Measurements from ENCODE around the gene FAM241A. TPM values are rescaled to one million over a fixed set of nuclear protein-coding genes. Genes with fewer than 3 reads are reported as not detected.
A peak's percentile ranks its signal among the peaks of the same experiment; 100 is the strongest.

FAM241A gene
- total RNA-seq, 1 donor from 2014 or later: 0.70 TPM

- no peak overlapping the region for H3K27ac Mint-ChIP-seq
- H3K9me3 Mint-ChIP-seq: no peaks in the 10 kb centered on the region
- H3K36me3 Mint-ChIP-seq: no peaks in the 10 kb centered on the region
- DNase-seq (ENCODE audit: extremely low spot score, unreplicated experiment): no peak
- H3K27me3 Mint-ChIP-seq: no peaks in the 10 kb centered on the region
- no peaks in the 10 kb centered on the region for H3K4me1 Mint-ChIP-seq (ENCODE audit: unreplicated experiment)
- no peak overlapping the region for H3K4me3 Mint-ChIP-seq
- no peak for TF ChIP-seq CTCF (conservative IDR thresholded peaks at IDR 0.05)
These were observed 39.2 kb downstream of the FAM241A start for GRCh38 chr4:112184438-112184837.

GRCh38 chr4:112185334-112185733 is 40.1 kb downstream of the FAM241A start:
- H3K27me3 Mint-ChIP-seq: no peaks in the 10 kb centered on the region
- H3K4me1 Mint-ChIP-seq (ENCODE audit: unreplicated experiment): no peaks in the 10 kb centered on the region
- no peak overlapping the region for H3K27ac Mint-ChIP-seq
- TF ChIP-seq CTCF (conservative IDR thresholded peaks at IDR 0.05): no peak
- H3K36me3 Mint-ChIP-seq: no peaks in the 10 kb centered on the region
- no peak for DNase-seq (ENCODE audit: extremely low spot score, unreplicated experiment)
- no peaks in the 10 kb centered on the region for H3K9me3 Mint-ChIP-seq
- no peak overlapping the region for H3K4me3 Mint-ChIP-seq

- Mint-ChIP-seq H3K4me1 (ENCODE audit: unreplicated experiment) (no peaks in the 10 kb centered on the region), H3K9me3 (no peaks in the 10 kb centered on the region), H3K27me3 (no peaks in the 10 kb centered on the region), H3K4me3 (no peak overlapping the region), H3K36me3 (no peaks in the 10 kb centered on the region), H3K27ac (no peak overlapping the region)
- DNase-seq (ENCODE audit: extremely low spot score, unreplicated experiment): no peak
- TF ChIP-seq CTCF (conservative IDR thresholded peaks at IDR 0.05): no peak
These were observed 40.8 kb downstream of the FAM241A start for GRCh38 chr4:112185740-112186670.

GRCh38 chr4:112189754-112190153 is 44.5 kb downstream of the FAM241A start:
- no peaks in the 10 kb centered on the region for H3K9me3 Mint-ChIP-seq

GRCh38 chr4:112190684-112191083 is 45.4 kb downstream of the FAM241A start:
- Mint-ChIP-seq H3K36me3 (no peaks in the 10 kb centered on the region), H3K4me3 (no peak overlapping the region), H3K9me3 (no peaks in the 10 kb centered on the region), H3K27ac (no peak overlapping the region), H3K27me3 (no peaks in the 10 kb centered on the region), H3K4me1 (ENCODE audit: unreplicated experiment) (no peaks in the 10 kb centered on the region)
- DNase-seq (ENCODE audit: extremely low spot score, unreplicated experiment): no peak
- no peak for TF ChIP-seq CTCF (conservative IDR thresholded peaks at IDR 0.05)

More at GRCh38 chr4:112189754-112190153, 44.5 kb downstream of the FAM241A start:
- Mint-ChIP-seq H3K36me3 (no peaks in the 10 kb centered on the region), H3K27ac (no peak overlapping the region), H3K4me3 (no peak overlapping the region), H3K27me3 (no peaks in the 10 kb centered on the region), H3K4me1 (ENCODE audit: unreplicated experiment) (no peaks in the 10 kb centered on the region)
- TF ChIP-seq CTCF (conservative IDR thresholded peaks at IDR 0.05): peak; percentile 15
- no peak for DNase-seq (ENCODE audit: extremely low spot score, unreplicated experiment)

Measured in type B pancreatic cell (in vitro differentiated cells).